Parathyroid adenoma (tissue), 2 donors: ENCODE data around the gene SSC4D.
A peak's percentile ranks its signal among the peaks of the same experiment; 100 is the strongest.

Experiments used
- H2AFZ ChIP-seq: fragments of 300-600 bp; sonication (generic); one replicate; pipeline ENCODE4 v1.7.0; 2017; ENCODE audit warnings: antibody characterized with exemption, mild to moderate bottlenecking
- H3K27ac ChIP-seq: fragments of 300-600 bp; sonication (generic); one replicate; pipeline ENCODE4 v1.7.0; 2017
- H3K27me3 ChIP-seq: fragments of 300-600 bp; sonication (generic); one replicate; pipeline ENCODE4 v1.7.0; 2017; ENCODE audit warnings: low read length; ENCODE audit not compliant: control insufficient read depth, insufficient read depth
- H3K36me3 ChIP-seq: fragments of 300-600 bp; sonication (generic); one replicate; pipeline ENCODE4 v1.7.0; 2017; ENCODE audit warnings: low read length; ENCODE audit not compliant: control insufficient read depth, insufficient read depth
- H3K4me1 ChIP-seq: fragments of 300-600 bp; sonication (generic); one replicate; pipeline ENCODE4 v1.7.0; 2017; ENCODE audit warnings: control low read depth
- H3K4me2 ChIP-seq: fragments of 300-600 bp; sonication (generic); one replicate; pipeline ENCODE4 v1.7.0; 2017; ENCODE audit warnings: low read length
- H3K4me3 ChIP-seq: fragments of 300-600 bp; sonication (generic); one replicate; pipeline ENCODE4 v1.7.0; 2017; ENCODE audit warnings: low read depth, low read length
- H3K79me2 ChIP-seq: fragments of 300-600 bp; sonication (generic); one replicate; pipeline ENCODE4 v1.7.0; 2017; ENCODE audit warnings: control low read depth
- H3K9ac ChIP-seq: fragments of 300-600 bp; sonication (generic); one replicate; pipeline ENCODE4 v1.7.0; 2017; ENCODE audit warnings: mild to moderate bottlenecking
- H3K9me3 ChIP-seq: fragments of 300-600 bp; sonication (generic); one replicate; pipeline ENCODE4 v1.7.0; 2017; ENCODE audit warnings: low read length; ENCODE audit not compliant: control insufficient read depth
- CTCF ChIP-seq: fragments of 300-600 bp; sonication (generic); IDR thresholded peaks from one replicate; pipeline ENCODE4 v1.7.0; 2017; ENCODE audit warnings: antibody characterized with exemption, mild to moderate bottlenecking
- donor health status: primary hyperparathyroidism.

Gene SSC4D

GRCh38 chr7:76356823-76357222 lies 52.7 kb downstream of the SSC4D start:
- Histone ChIP-seq H3K4me3 (peak overlapping the region; percentile 82), H3K4me1 (no peaks in the 10 kb centered on the region), H3K27me3 (no peaks in the 10 kb centered on the region), H3K79me2 (peaks cover 45% of the 10 kb centered on the region), H3K9ac (no peak overlapping the region), H3K9me3 (no peaks in the 10 kb centered on the region), H3K36me3 (no peaks in the 10 kb centered on the region), H3K27ac (no peak overlapping the region), H3K4me2 (peak overlapping the region; percentile 74), H2AFZ (no peak overlapping the region)
- TF ChIP-seq CTCF = no peak

- H3K27ac ChIP-seq = no peak overlapping the region
- H3K4me3 ChIP-seq = no peak overlapping the region
- H3K9ac ChIP-seq = no peak overlapping the region
- no peak overlapping the region for H2AFZ ChIP-seq
- H3K27me3 ChIP-seq = no peaks in the 10 kb centered on the region
- TF ChIP-seq CTCF = no peak
- H3K4me1 ChIP-seq = no peaks in the 10 kb centered on the region
- H3K4me2 ChIP-seq = no peak overlapping the region
- H3K9me3 ChIP-seq = no peaks in the 10 kb centered on the region
- no peaks in the 10 kb centered on the region for H3K36me3 ChIP-seq
- H3K79me2 ChIP-seq = peaks cover 52% of the 10 kb centered on the region
These were observed 53.4 kb downstream of the SSC4D start for GRCh38 chr7:76356115-76356514.

- no peak overlapping the region for H3K4me3 ChIP-seq
- H3K9me3 ChIP-seq = no peaks in the 10 kb centered on the region
- H3K27me3 ChIP-seq = no peaks in the 10 kb centered on the region
- H3K4me1 ChIP-seq = no peaks in the 10 kb centered on the region
- H3K9ac ChIP-seq = no peak overlapping the region
- H3K27ac ChIP-seq = no peak overlapping the region
- TF ChIP-seq CTCF = no peak
- no peak overlapping the region for H2AFZ ChIP-seq
- peaks cover 60% of the 10 kb centered on the region for H3K79me2 ChIP-seq
- no peaks in the 10 kb centered on the region for H3K36me3 ChIP-seq
- no peak overlapping the region for H3K4me2 ChIP-seq
These were observed 54.3 kb downstream of the SSC4D start for GRCh38 chr7:76354981-76355730.

GRCh38 chr7:76354516-76354915 lies 55.0 kb downstream of the SSC4D start:
- no peak overlapping the region for H3K9ac ChIP-seq
- no peaks in the 10 kb centered on the region for H3K36me3 ChIP-seq
- peaks cover 67% of the 10 kb centered on the region for H3K79me2 ChIP-seq
- H3K9me3 ChIP-seq = no peaks in the 10 kb centered on the region
- H3K4me2 ChIP-seq = no peak overlapping the region
- no peaks in the 10 kb centered on the region for H3K4me1 ChIP-seq
- TF ChIP-seq CTCF = no peak
- H3K27me3 ChIP-seq = no peaks in the 10 kb centered on the region
- no peak overlapping the region for H3K4me3 ChIP-seq
- H2AFZ ChIP-seq = no peak overlapping the region
- H3K27ac ChIP-seq = no peak overlapping the region

- H2AFZ ChIP-seq = no peak overlapping the region
- peaks cover 70% of the 10 kb centered on the region for H3K79me2 ChIP-seq
- H3K4me1 ChIP-seq = no peaks in the 10 kb centered on the region
- H3K9ac ChIP-seq = no peak overlapping the region
- H3K4me2 ChIP-seq = no peak overlapping the region
- no peak overlapping the region for H3K4me3 ChIP-seq
- H3K27me3 ChIP-seq = no peaks in the 10 kb centered on the region
- no peaks in the 10 kb centered on the region for H3K9me3 ChIP-seq
- H3K27ac ChIP-seq = no peak overlapping the region
- no peaks in the 10 kb centered on the region for H3K36me3 ChIP-seq
- no peak for TF ChIP-seq CTCF
These were observed 55.8 kb downstream of the SSC4D start for GRCh38 chr7:76353744-76354143.
